NCI-H82 treated with DMSO at 0.1 percent for 48 hours (cell line): ENCODE results near the gene ITLN1.

Source experiments
- DNase-seq: peaks from one replicate; lab custom pipeline; 2025; ENCODE audit not compliant: unreplicated experiment; lab: John Stamatoyannopoulos, UW

The ITLN1 gene

DNA sequence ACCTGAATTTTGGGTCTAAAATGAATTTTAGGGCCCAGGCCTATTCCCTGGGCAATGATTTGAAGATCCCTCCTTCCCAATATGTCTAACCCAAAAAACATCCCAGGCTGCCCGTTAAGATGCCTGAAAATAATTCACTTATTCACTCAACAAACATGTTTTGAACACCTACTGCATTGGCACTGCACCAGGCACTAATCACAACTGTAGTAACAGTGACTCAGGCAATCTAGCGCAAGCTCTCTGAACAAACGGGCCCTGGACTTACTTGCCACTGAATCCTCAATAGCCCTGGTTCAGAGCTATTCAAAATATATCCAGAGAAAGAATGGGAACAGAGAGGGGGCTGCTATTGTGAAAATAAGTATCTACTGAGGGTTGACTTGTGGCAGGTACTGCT, 26.5 kb downstream of the ITLN1 start:
- DNase-seq, result no peak

DNA sequence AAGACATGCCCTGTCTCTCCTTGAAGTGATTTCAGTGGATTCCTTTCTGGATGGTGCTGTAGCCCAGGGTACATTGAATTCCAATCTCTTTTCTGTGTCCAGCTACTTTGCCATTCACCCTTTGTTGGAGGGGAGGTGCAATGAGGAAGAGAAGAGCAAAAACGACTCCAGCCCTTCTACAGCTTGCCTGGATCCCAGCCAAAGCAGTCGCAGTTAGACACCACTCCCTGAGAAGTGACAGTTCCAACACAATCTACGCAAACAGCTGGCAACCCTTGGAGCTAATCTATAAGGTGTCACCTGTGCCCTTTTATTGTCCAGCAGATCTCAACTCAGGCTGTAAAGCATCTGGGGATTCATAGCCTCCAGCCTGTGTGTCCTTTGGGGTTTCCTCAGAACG, 26.9 kb downstream of the ITLN1 start:
- DNase-seq, result no peak

DNA sequence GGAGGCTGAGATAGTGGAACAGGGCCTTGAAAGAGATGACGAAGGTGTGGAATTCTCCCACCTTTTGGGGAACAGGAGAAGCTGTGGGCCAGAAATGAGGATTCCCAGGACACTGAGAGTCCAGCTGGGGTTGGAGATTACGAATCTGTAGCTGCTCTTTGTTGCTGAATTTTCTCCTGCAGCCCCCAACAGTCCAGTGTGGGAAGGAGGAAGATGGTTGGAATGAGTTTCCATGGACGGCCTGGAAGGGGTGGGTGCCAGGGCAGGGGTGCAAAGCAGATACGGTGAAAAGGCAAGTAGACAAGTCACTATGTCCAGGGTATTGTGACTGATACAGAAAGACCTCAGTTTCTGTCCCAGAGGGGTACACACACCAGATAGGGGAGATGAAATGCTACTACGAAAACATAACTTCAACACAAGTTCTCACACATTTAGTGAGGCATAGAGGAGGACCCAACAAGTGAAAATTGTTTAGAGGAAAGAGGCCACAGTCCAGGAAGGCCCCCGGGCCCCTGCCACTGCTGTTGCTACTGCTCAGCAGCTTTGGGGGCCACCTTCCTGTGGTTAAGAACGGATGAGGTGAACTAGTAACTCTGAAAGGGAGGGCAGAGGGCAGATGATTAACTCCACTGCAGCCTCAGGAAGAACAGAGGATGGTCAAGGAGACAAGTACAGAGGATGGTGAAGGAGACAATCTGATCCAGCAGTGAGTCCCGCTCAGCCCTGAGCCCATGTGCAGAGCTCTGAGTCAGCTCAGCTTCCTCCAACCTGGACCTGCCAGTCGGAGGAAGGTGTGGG, 29.6 kb downstream of the ITLN1 start:
- no peak for DNase-seq

DNA sequence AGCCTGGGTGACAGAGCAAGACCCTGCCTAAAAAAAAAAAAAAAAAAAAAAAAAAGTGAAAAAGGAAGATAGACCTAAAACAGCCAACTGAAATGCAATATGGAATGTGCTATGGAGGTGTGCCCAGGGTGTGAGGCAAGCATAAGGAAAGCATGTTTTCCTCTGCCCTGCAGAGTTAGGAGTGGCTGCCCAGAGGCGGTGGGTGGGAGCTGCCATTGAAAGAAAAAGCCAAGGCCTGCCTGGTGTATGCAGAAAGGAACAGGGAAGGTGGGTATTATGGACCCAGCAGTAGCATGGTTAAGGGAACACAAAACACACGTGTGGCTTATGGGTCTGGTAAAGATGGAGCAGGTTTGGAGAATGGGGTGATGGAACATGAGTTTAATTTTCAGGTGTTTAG, 31.2 kb downstream of the ITLN1 start:
- no peak for DNase-seq

DNA sequence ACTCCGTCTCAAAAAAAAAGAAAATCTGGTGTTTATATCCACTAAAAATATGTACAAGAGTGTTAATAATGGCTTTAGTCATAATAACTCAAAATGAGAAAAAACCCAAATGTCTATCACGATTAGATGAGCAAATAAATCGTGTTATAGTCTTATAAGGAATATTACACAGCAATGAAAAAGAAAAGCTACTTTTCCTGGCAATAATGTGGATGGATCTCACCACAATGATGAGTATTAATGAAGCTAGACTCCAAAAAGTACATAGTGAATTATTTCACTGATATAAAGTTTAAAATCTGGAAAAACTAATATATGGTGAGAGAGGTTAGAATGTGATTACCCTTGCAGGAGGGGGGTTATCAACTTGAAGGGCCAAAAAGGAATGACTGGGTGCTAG, 32.0 kb downstream of the ITLN1 start:
- no peak for DNase-seq

DNA sequence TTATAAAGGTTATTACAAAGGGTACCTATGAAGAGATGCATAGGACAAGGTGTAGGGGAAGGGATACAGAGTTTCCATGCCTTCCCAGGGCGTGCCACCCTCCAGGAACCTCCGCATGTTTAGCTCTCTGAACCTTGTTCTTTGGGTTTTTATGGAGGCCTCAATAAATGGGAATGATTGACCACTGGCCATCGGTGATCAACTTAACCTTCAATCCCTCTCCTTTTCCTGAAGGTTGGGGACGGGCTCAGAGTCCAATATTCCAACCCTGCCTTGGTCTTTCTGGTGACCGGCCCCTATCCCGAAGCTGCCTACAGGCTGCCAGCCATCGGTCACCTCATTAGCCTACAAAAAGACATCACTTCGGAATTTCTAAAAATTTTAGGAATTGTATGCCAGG, 34.0 kb downstream of the ITLN1 start:
- DNase-seq, result no peak

DNA sequence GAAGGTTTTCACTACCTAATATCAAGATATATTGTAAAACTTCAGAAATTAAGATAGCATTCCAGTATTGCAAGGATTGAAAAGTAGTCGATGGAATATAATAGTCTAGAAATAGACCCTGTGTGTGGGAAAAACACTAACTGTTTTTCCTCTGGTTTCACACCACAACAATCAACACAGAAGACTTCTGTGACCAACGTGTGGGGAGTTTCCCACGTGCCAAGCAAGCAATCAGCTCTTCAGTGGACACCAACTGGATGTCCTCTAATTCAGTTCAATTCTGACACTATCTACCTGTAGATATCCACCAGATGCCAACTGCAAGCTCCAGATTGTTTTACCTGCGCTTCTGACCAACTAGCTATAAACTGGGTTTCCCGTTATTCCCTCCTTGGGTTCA, 34.4 kb downstream of the ITLN1 start:
- no peak for DNase-seq

DNA sequence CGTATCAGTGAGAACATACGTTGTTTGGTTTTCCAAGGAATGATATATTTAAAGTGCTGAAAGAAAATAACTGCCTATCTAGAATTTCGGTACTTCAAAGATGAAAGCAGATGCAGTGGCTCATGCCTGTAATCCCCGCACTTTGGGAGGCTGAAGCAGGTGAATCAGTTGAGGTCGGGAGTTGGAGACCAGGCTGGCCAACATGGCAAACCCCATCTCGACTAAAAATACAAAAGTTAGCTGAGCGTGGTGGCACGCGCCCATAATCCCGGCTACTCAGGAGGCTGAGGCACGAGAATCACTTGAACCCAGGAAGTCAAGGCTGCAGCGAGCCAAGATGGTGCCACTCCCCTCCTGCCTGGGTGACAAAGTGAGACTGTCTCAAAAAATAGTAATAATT, 38.7 kb downstream of the ITLN1 start:
- DNase-seq, result no peak

DNA sequence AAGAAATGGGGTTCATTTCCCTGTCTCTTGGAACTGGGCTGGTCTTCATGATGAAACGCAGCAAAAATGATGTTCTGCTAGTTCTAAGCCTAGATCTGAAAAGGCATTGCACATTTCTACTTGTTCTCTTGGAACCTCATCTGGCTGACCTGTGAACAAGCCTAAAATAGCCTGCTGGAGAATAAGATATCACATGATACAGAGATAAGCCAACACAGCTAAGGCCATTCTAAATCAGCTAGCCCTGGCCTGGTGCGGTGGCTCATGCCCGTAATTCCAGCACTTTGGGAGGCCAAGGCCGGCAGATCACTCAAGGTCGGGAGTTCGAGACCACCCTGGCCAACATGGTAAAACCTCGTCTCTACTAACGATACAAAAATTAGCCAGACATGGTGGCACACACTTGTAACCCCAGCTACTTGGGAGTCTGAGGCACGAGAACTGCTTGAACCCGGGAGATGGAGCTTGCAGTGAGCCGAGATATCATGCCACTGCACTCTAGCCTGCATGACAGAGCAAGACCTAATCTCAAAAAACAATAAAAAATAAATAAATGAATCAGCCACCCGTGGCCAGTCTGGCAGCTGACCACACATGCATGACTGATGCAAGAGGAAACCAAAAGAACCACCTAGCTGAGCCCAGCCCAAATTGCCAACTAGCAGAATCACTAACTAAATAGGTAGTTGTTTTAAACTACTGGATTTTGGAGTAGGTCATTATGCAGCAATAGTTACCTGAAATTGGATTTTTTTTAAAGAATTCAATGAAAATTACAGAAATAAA, 40.3 kb downstream of the ITLN1 start:
- DNase-seq, result no peak

DNA sequence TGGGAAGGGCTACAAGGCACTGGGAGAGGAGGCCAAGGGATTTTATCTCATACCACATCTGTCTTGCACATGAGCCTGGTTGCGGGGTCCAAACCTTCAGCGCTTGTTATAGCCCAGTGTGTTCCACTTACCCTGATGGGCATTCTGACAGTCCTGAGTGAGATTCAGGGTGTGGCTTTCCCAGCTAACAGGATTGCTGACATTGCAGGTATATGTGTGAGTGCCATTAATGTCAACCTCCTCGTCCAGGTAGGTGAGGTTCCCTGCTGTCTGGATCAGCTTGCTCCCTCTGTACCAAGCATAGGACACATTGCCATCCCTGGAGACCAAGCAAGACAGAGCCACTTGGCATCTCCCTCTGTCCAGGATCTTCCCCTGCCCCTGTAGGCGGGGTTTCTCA, 43.9 kb downstream of the ITLN1 start:
- no peak for DNase-seq

DNA sequence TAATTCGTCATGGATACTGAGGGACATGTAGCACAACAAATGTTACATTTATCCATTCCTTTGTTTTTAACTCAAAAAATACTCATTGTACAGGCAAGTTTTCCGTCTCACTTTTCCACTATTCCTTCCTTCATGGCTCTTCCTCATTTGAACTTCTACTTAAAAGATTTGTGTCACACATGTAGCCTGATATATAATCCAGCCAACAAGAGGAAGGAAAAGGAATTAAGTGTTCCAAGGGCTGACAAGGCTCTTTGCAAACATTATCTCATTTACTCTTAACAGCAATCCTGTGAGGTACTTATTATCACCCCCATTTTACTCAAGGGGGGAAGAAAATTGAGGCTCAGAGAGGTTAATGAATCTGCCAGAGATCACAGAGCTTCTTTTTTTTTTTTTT, 45.2 kb downstream of the ITLN1 start:
- DNase-seq, result peak; percentile 11

DNA sequence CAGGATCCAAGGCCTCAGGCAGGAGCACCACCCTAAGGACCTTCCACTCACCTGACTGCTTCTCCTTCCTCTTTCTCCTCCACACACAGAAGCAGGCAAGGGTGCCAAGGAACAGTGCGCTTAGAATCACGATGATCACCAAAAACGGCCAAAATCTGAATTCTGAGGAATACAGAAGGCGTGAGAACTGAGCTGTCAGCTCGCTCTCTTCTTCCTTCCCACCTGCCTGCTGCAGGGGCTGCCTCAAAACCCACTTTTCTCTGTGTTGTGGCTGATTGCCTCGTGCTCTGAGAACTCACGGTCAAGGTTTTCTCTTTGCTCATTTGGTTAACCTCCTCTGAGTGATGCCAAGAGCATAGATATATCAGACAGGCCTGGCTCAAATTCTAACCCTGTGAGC, 46.1 kb downstream of the ITLN1 start:
- DNase-seq, result no peak

DNA sequence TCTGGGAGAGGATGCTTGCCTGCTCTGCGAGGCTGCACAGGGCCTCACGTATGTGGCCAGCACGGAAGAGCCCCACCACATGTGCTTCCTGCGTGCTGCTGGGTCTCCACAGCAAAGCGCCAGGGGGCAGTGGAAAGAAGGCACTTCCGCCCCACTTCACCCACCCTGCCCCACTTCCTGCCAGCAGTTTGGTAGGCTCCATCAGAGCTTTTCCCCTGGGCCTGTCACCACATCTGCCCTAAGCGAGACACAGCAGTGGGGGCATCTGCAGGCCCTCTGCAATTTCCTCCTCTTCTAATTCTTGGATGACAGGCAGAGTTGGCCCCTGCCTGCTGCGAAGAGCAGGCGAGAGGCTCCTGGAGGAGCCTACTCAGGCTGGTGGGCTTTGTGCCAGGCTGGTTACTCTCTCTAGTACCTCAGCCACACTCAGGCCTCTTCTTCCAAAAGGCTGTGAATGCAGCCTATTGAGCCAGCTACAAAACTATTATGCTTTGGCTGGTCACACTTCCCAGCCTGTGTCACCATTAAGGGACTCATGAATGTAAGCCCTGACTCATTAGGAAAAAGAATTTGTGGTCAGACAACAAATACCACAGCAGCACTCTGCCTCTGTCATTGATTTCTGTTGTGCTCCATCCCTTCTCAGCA, 47.3 kb downstream of the ITLN1 start:
- DNase-seq, result no peak

DNA sequence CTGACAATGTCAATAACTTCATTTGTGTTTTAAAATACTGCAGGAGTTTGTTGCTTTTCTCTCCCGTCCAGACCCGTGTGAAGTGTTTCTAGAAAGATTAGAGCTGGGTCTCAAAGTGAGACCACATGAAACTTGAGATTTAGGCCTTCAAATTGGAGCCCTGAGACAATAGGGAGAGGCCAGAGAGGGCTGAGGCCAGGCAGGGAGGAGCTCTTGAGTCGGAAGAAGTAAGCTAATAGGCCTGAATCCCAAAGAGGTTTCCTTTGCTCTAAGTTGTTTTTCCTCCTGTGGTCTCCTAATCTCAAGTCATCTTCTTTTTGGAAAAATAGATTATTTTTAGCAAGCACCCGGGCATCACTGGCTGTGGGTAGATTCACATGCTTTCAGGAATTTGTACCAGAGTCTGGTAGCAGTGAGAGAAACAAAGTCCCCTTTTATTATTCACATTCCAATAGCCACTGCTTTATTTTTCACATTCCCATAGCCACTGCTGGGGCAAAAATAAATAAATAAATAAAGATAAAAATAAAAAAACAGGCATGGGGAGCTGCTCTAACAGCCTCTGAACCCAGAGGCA, 47.9 kb downstream of the ITLN1 start:
- DNase-seq, result no peak

DNA sequence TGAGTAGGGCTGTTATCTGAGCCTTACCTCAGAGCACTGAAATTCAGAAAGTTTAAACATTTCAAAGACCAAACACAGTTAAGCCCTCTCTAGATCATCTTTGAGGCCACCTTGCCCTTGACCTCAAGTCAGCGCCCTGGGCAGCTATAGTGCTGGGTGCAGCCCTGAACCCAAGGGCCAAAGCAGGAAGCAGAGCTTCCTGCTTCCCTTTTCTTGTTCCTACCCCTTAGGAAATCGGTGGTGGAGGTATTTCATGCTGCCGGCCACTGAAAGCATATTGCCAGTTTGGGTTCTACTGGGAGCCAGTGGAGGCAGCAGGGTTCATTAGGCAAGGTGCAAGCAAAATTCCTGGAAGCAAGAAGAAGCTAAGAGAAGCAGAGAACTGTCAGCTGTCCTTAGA, 48.4 kb downstream of the ITLN1 start:
- no peak for DNase-seq

DNA sequence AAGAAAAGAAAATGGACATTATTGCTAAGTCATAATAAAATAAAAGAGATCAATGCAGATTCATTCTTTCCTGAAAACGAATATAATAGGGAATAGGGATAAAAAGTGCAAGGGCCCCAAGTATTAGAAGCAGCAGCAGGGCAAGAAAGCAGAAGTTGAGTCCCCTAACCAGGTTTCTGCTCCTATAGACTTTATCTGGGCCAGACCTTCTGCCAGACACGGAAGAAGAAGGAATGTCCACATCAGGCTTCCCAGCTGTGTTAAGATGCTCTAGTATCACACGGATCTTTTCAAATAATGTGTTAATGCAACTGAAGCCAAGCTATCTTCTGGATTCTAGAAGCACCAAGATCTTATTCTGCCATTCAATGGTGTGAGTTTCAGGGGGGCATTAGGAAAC, 49.2 kb downstream of the ITLN1 start:
- DNase-seq, result no peak

DNA sequence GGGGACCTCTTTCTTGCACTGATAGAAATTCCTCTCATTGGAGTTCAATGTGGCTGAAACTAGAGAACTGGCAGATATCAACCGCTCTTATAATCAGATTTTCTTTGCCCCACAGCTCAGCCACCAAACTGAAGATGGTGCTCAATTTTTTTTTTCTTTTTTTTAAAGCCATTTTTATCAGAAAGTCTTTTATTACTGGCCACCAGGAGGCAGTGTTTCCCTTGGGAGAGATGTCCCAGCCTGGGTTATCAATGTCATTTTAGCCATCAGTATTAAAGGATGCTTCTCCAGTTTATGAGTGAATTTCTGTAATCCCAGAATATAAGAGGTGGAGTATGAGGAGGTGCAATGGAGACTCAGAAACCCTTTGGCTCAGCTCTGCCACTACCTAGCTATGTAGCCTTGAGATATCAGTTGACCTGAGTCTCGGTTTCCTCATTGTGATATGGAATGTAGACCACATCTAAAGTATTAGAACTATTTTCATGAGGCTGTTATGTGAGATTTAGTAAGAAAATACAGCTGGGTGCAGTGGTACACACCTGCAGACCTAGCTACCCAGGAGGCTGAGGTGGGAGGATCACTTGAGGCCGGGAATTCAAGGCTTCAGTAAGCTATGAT, 49.9 kb downstream of the ITLN1 start:
- peak; percentile 56 for DNase-seq

DNA sequence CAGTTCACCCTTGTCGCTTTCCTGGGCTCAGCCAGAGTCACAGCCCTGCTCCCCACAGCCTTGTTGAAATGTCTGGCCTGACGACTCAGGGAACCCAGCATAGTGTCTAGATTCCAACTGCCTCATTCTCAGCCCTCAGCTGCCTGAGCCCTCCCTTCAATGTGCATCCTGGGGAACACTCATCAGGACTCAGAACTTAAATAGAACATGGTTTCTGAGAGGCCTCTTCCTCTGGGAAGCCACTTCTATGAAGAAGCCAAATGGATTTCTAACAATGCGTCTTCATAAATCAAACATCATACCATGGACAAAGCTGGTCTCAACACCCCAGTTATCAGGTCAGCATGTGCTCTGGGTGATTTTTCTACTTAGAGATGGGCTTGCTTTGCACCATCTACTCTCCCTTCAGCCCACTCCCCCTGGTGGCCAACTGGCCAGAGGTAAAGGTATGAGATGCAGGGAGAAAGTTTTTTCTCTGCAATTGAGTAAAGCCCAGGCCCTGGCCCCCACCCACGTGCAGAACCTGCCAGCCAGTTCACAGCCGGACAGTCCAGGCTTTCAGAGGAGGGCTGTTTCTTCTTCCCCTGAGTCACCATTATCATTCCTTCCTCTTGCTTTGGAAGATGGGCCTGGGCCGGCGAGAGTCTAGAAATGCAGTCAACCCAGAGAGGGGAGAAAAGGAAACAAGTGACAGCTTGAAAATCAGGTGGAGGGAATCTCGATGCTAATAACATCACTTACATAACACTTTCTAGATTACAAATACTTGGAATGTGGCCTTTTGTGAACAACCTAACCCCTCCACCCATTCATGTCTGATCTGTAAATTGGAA, 54.4 kb downstream of the ITLN1 start:
- peak; percentile 38 for DNase-seq

DNA sequence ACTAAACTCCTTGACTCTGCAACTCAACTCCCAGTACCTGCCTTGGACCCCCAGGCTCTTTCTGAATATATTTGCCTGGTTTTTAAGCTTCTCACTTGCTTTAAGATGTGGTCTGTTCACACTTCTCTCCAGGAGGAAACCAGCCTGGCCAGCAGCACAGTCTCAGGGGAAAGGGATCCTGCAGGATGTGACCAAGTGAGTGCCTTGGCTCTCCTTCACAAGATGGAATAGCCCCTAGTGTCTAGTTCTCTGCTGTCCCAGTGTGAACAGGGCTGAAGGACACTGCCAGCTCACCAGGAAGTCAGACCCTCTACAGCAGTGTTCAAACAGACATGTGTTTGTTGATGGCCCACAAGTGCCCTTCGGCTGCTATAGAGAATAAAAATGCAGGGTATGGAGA, 55.2 kb downstream of the ITLN1 start:
- DNase-seq, result no peak

DNA sequence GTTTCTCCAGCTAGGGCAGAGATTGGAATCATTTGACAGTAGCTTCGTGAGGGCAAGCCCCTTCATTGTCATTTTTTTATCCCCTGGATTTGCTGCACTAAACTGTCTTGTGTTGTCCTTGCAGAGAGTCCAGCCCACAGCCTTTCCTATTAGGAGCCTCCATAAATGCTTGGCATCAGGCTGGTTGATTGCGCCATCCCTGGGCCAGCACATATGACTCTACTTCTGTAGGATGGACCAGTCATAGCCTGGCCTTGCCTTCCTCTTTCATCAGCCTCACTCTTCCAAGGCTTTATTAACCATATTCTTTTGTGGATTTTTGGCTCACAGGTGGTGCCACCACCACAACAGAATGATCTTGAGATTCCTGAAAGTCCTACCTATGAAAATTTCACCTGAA, 57.6 kb downstream of the ITLN1 start:
- no peak for DNase-seq
